SK-N-MC (cell line): ENCODE data around the gene CREBRF.

Source experiments
- EZH2 ChIP-seq: fragments of 200-600 bp; sonication (generic); IDR thresholded peaks from one replicate; pipeline ENCODE4 v1.6.1; 2017; ENCODE audit warnings: antibody characterized with exemption
- FOXP2 ChIP-seq: optimal IDR thresholded peaks from 2 replicates; pipeline ENCODE3; 2011; ENCODE audit warnings: mild to moderate bottlenecking, moderate library complexity; ENCODE audit not compliant: insufficient read depth; ENCODE audit errors: extremely low read length, control extremely low read depth
- POLR2AphosphoS5 ChIP-seq: IDR thresholded peaks from 2 replicates; pipeline ENCODE4 v1.6.1; 2012; ENCODE audit warnings: mild to moderate bottlenecking, low read depth, low read length, borderline replicate concordance

DNA sequence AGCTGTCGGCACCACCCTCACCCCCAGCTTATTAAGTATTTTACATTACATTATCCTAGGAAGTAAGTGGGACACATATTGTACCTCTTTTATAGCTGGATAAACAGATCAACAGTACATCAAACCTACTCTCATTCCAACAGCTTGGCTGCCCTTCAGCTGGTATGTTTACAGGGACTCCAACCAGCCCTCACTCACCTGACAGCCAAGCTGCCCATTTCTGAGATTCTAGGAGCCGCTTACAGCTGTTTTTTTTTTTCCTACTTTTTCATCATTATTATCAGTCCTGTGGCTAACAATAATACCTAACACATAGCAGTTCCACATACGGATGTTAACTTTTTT, 13.4 kb upstream of the CREBRF start:
- TF ChIP-seq EZH2 (no peak), POLR2AphosphoS5 (no peak), FOXP2 (no peak)
